ENCODE data around the gene GOLGA6L7. TPM values are rescaled to one million over a fixed set of nuclear protein-coding genes. Genes with fewer than 3 reads are reported as not detected.

The GOLGA6L7 gene
- polyA plus RNA-seq, 1 donor from 2014 or later, result not detected

GRCh38 chr15:28885128-28885629, 36.7 kb upstream of the GOLGA6L7 start:
- no peaks in the 10 kb centered on the region for H3K36me3 ChIP-seq (ENCODE audit: insufficient read depth, low read length)
- peak overlapping the region; percentile 62 for H3K4me2 ChIP-seq (ENCODE audit: low read length)
- peak overlapping the region; percentile 86 for H3K4me3 ChIP-seq (ENCODE audit: low read length)
- H2AFZ ChIP-seq (ENCODE audit: low read depth, low read length), result peak overlapping the region; percentile 79
- H4K20me1 ChIP-seq (ENCODE audit: insufficient read depth), result no peaks in the 10 kb centered on the region
- peak overlapping the region; percentile 61 for H3K27ac ChIP-seq (ENCODE audit: low read length)
- peaks cover 29% of the 10 kb centered on the region for H3K79me2 ChIP-seq (replicated peaks; ENCODE audit: insufficient read depth, low read length)
- H3K9me2 ChIP-seq (ENCODE audit: insufficient read depth, low read length), result no peaks in the 10 kb centered on the region
- H3K9me3 ChIP-seq (ENCODE audit: low read length), result no peaks in the 10 kb centered on the region
- H3K9ac ChIP-seq (ENCODE audit: low read length), result peak overlapping the region; percentile 87
- peak; percentile 46 for TF ChIP-seq TAF1 (IDR thresholded peaks at IDR 0.05; ENCODE audit: low read depth)
- TF ChIP-seq CTCF (IDR thresholded peaks at IDR 0.05; ENCODE audit: poor library complexity, severe bottlenecking), result no peak
- no peaks in the 10 kb centered on the region for H3K27me3 ChIP-seq (ENCODE audit: insufficient read depth, low read depth, low read length)
- H3F3A ChIP-seq (ENCODE audit: insufficient read depth, low read length, poor library complexity, severe bottlenecking), result no peaks in the 10 kb centered on the region

DNA sequence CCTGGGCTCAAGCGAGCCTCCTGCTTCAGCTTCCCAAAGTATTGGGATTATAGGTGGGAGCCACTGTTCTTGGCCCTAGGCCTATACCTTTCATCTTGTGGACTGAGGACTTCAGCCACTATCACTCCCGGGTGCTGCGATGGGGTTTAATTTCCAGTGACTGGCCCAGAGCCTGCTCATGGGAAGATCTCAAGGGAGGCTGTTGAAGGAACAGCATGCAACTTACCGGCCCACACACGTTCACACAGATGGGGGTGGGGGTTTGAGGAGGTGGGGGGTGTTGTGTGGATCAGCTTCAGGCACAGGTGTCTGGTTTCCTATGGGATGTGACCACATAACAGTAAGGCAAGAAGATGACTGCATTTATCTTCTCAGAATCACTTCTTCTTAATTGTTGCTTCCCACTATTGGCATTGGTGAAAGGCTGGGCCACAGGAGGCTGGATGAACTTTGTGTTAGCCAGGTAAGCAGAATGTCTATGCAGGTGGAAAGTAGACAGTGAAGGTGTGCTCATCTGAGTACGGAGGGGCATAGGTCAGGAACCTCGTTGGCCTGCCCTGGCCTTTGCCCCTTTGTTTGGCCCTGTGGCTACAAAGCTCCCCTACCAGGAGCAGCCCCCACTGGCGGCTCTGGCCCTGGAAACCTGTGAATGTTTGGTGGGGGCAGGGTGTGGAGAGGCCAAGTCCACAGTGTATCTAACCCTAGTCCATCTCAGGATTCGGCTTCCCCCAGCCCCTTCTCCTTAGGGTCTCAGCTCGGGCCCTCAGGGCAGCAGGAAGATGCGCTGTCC, 35.9 kb upstream of the GOLGA6L7 start:
- Histone ChIP-seq H3K4me3 (ENCODE audit: low read length) (peak overlapping the region; percentile 86), H3F3A (ENCODE audit: insufficient read depth, low read length, poor library complexity, severe bottlenecking) (no peaks in the 10 kb centered on the region), H3K27ac (ENCODE audit: low read length) (no peak overlapping the region), H3K9me2 (ENCODE audit: insufficient read depth, low read length) (no peaks in the 10 kb centered on the region), H3K9ac (ENCODE audit: low read length) (peak overlapping the region; percentile 87), H3K79me2 (replicated peaks; ENCODE audit: insufficient read depth, low read length) (peaks cover 29% of the 10 kb centered on the region), H3K36me3 (ENCODE audit: insufficient read depth, low read length) (no peaks in the 10 kb centered on the region), H3K4me2 (ENCODE audit: low read length) (no peak overlapping the region), H3K27me3 (ENCODE audit: insufficient read depth, low read depth, low read length) (no peaks in the 10 kb centered on the region), H3K9me3 (ENCODE audit: low read length) (no peaks in the 10 kb centered on the region), H4K20me1 (ENCODE audit: insufficient read depth) (no peaks in the 10 kb centered on the region), H2AFZ (ENCODE audit: low read depth, low read length) (no peak overlapping the region)
- no peak for TF ChIP-seq RAD21 (conservative IDR thresholded peaks at IDR 0.05)
- TF ChIP-seq TAF1 (IDR thresholded peaks at IDR 0.05; ENCODE audit: low read depth), result no peak
- TF ChIP-seq EP300 (conservative IDR thresholded peaks at IDR 0.05; ENCODE audit: poor library complexity, severe bottlenecking), result no peak
- no peak for TF ChIP-seq SMC3 (conservative IDR thresholded peaks at IDR 0.05; ENCODE audit: poor library complexity)
- no peak for TF ChIP-seq REST (IDR thresholded peaks at IDR 0.05; ENCODE audit: borderline replicate concordance)
- no peak for TF ChIP-seq MXI1 (conservative IDR thresholded peaks at IDR 0.05; ENCODE audit: poor library complexity, severe bottlenecking)
- TF ChIP-seq POLR2AphosphoS5 (IDR thresholded peaks at IDR 0.05), result no peak
- no peak for TF ChIP-seq EZH2 (IDR thresholded peaks at IDR 0.05; ENCODE audit: borderline replicate concordance, insufficient read depth, low read length, poor library complexity, severe bottlenecking)
- no peak for TF ChIP-seq CTCF (IDR thresholded peaks at IDR 0.05; ENCODE audit: poor library complexity, severe bottlenecking)
